Stimulated activated CD8-positive, alpha-beta memory T cell treated with anti-CD3 and anti-CD28 coated beads, Interleukin-2, amount 100 ng/mL, for 1 hour (primary cell): ENCODE data around the gene DIPK1C.

ENCODE experiments used
- DNase-seq, 2 donors: peaks; one replicate each; pipeline ENCODE4 v3.0.0-alpha.2; 2020; ENCODE audit warnings: low read depth in 2 of 2

DIPK1C gene

GRCh38 chr18:74419761-74420160, 37.3 kb downstream of the DIPK1C start:
- no peak for DNase-seq

- DNase-seq: no peak
Observed at GRCh38 chr18:74418023-74418422, 39.1 kb downstream of the DIPK1C start.

DNA sequence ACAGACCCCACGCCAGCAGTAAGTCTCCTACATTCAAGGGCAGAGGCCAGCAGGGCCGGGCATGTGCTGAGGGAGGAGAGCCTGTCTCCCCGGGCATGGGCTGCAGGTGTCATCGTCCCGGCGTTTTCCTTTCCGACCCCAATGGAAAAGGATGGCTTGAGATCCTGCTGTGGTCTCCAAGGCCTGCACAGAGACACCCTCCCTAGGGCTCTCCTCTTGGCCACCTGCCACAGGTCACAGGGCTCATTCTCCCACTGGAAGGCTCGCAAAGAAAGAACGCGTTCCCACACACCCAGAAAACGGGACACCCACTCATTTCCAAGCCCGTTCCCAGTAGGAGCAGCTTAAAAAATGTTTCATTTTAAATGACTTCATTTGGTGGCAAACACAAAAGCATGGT, 41.0 kb downstream of the DIPK1C start:
- no peak for DNase-seq

DNA sequence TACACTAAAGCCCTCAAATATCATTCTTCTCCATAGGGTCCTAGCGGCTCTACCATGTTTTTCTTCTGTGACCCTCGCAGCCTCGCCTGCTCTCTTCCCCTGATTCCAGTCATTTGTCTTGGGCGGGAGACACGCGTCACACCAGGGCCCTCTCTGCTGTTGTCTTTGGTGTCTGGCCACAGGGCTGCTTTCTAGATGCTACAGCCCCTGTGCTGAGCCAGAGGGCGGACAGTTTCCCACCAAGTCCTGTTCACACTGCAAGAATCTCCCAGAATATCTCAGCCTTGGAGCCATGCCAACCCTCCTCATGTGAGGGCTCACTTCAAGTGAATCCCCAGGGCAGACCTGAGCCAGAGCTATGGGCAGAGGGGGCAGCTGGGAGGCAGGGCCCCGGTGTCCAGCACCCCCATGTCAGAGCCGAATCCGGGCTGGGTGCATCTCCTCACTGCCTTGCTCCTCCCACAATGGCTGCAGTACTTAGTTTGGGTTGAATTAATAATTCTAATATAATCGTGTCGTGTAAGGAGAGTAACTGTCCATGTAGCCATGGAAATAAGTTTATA, 42.1 kb downstream of the DIPK1C start:
- DNase-seq: no peak

GRCh38 chr18:74413836-74414235, 43.3 kb downstream of the DIPK1C start:
- no peak for DNase-seq

DNA sequence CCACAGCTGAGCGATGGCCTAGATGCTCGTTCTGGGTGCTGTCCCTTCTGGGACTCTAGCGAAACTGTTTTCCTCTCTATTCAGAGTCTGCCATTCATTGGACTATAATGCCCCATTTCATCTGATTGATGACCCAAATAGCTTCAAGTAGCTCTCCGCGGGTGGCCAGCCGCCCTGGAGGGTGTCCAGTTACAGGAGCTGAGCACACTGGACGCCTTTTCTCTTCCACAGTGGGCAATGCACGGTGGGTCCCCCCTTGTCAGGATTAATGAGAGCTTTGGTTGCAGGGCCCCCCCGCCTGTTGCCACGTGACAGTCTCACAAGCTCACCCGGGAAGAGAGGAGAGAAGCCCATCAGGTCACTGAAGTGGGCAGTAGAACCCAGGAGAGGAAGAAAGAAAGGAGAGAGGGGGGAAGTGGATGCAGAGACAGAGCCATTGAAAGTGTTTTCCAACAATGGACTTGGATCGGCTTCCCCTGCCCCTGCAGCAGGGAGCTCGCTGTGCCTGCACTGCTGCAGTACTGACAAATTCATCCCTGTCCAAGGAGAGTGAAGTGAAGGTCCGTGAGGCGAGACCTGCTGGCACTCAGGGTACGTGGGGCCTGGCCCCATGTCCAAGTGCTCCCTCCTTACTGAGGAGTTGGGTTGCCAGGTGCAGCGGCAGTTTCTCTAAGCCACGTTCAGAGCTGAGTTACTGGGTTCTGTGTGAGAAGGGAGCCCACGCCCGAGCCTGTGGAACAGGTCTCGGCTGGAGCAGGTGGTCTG, 44.8 kb downstream of the DIPK1C start:
- DNase-seq: no peak

DNA sequence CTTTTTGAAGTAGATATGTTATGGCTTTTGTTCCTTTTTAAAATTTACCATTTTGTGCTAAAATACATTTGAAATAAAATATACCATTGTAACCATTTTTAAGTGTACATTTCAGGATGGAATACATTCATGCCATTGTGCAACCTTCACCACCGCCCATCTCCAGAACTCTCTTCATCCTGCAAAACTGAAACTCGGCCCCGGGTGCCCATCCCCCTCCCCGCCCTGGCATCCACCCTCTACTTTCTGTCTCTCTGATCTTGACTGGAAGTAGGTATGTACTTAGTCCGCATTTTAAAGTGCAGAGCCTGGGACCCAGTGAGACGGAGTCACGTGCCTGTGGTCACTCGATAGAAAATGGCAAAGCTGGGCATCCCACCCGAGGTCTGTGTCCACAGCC, 45.6 kb downstream of the DIPK1C start:
- DNase-seq: no peak

GRCh38 chr18:74410441-74410992, 46.6 kb downstream of the DIPK1C start:
- no peak for DNase-seq

DNA sequence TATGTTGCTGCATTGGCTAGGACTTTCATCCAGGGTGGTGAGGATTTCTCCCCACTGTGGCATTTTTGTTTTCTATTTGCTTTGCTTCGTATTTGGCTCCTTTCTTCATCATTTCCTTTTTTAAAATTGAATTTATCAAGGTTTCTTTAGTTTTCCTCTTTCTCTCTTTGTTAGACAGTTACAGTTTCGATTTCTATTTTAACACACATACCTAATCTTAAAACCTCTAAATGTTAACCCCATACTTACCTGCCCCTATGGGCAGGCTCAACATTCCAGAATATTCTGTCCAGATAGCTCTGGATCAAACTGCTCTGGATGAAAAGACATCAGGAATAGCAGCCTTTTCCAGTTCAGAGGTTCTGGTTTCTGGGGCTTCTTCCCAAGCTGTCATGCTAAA, 49.2 kb downstream of the DIPK1C start:
- DNase-seq: no peak

- DNase-seq: no peak
Observed at GRCh38 chr18:74402806-74403433, 54.2 kb downstream of the DIPK1C start.

- DNase-seq: no peak
Observed at GRCh38 chr18:74400813-74401212, 56.3 kb downstream of the DIPK1C start.

GRCh38 chr18:74399091-74399887, 57.8 kb downstream of the DIPK1C start:
- DNase-seq: no peak

- DNase-seq: no peak
Observed at GRCh38 chr18:74397572-74397971, 59.5 kb downstream of the DIPK1C start.

GRCh38 chr18:74396171-74397169, 60.6 kb downstream of the DIPK1C start:
- no peak for DNase-seq

- no peak for DNase-seq
Observed at GRCh38 chr18:74395648-74396154, 61.4 kb downstream of the DIPK1C start.

DNA sequence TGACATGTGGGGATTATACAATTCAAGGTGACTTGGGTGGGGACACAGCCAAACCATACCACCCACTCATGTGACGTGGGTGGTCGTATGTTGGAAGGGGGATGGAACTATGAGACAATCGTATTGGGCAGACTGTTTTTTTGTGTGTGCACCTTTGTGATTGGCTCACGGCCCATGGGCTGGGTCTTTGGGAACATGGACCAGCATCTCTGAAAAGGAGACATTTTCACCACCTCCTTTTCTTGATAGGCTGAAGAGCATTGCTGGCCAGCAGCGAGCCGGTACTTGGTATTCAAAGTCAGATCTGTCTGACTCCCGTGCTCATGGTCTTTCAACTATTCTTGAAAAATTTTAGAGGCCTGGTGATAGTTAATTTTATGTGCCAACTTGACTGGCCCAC, 62.1 kb downstream of the DIPK1C start:
- no peak for DNase-seq

GRCh38 chr18:74392323-74392722, 64.8 kb downstream of the DIPK1C start:
- no peak for DNase-seq

GRCh38 chr18:74390900-74391299, 66.2 kb downstream of the DIPK1C start:
- DNase-seq: no peak

GRCh38 chr18:74389991-74390390, 67.1 kb downstream of the DIPK1C start:
- DNase-seq: no peak

GRCh38 chr18:74389171-74389927, 67.8 kb downstream of the DIPK1C start:
- no peak for DNase-seq
